Liver (tissue), 9 donors: ENCODE results near the gene FALEC. TPM values are rescaled to one million over a fixed set of nuclear protein-coding genes. Genes with fewer than 3 reads are reported as not detected.

Source experiments
- DNase-seq: peaks from one replicate; pipeline ENCODE4 v3.0.0-alpha.2; 2017; ENCODE audit warnings: low spot score
- H3K27ac ChIP-seq, 2 donors: one replicate each; pipeline ENCODE4 v1.7.0; 2013; ENCODE audit warnings: inconsistent platforms in 2 of 2, low read length in 2 of 2, control low read depth in 1 of 2, low read depth in 1 of 2, mild to moderate bottlenecking in 1 of 2
- H3K27me3 ChIP-seq, 4 donors: one replicate each; pipeline versions ENCODE4 v1.6.1 to v1.7.0; 2013; ENCODE audit warnings: low read length in 3 of 4, inconsistent platforms in 1 of 4, mild to moderate bottlenecking in 1 of 4, moderate library complexity in 1 of 4; ENCODE audit not compliant: control insufficient read depth in 4 of 4, insufficient read depth in 4 of 4
- H3K36me3 ChIP-seq, 4 donors: one replicate each; pipeline versions ENCODE4 v1.6.1 to v1.7.0; 2013; ENCODE audit warnings: low read length in 3 of 4, mild to moderate bottlenecking in 3 of 4, low read depth in 1 of 4, moderate library complexity in 1 of 4; ENCODE audit not compliant: control insufficient read depth in 4 of 4, insufficient read depth in 3 of 4
- H3K4me1 ChIP-seq, 4 donors: one replicate each; pipeline versions ENCODE4 v1.6.1 to v1.7.0; 2013; ENCODE audit warnings: low read length in 3 of 4, mild to moderate bottlenecking in 3 of 4, moderate library complexity in 1 of 4; ENCODE audit not compliant: control insufficient read depth in 4 of 4, insufficient read depth in 4 of 4
- H3K4me3 ChIP-seq, 3 donors: one replicate each; pipeline versions ENCODE4 v1.6.1 to v1.7.0; 2013; ENCODE audit warnings: low read length in 3 of 3, control low read depth in 1 of 3, low read depth in 1 of 3, mild to moderate bottlenecking in 1 of 3
- H3K9ac ChIP-seq, 2 donors: one replicate each; pipeline ENCODE4 v1.7.0; 2013; ENCODE audit warnings: low read length in 2 of 2, mild to moderate bottlenecking in 2 of 2, moderate library complexity in 2 of 2, control low read depth in 1 of 2, low read depth in 1 of 2
- H3K9me3 ChIP-seq, 4 donors: one replicate each; pipeline versions ENCODE4 v1.6.1 to v1.7.0; 2013; ENCODE audit warnings: low read length in 3 of 4; ENCODE audit not compliant: control insufficient read depth in 4 of 4
- ATF3 ChIP-seq: IDR thresholded peaks from 2 replicates; pipeline ENCODE4 v1.6.1; 2016; ENCODE audit warnings: antibody characterized with exemption
- CTCF ChIP-seq: fragments of 150-350 bp; IDR thresholded peaks from 2 replicates; pipeline ENCODE4 v1.5.1; 2017; ENCODE audit warnings: improper control_type of control experiment, low read depth, low read length; ENCODE audit not compliant: missing input control
- EGR1 ChIP-seq, 2 donors: IDR thresholded peaks; 2 replicates each; pipeline ENCODE4 v1.6.1; 2016 to 2018; ENCODE audit warnings: antibody characterized with exemption in 2 of 2, low read depth in 2 of 2
- FOXA1 ChIP-seq: IDR thresholded peaks from 2 replicates; pipeline ENCODE4 v1.6.1; 2016; ENCODE audit warnings: antibody characterized with exemption
- FOXA2 ChIP-seq: IDR thresholded peaks from 2 replicates; pipeline ENCODE4 v1.6.1; 2016; ENCODE audit warnings: antibody characterized with exemption
- GABPA ChIP-seq, 2 donors: IDR thresholded peaks in 1 of 2; conservative IDR thresholded peaks in 1 of 2; 2 replicates each; pipeline ENCODE4 v1.6.1; 2016; ENCODE audit warnings: antibody characterized with exemption in 2 of 2, mild to moderate bottlenecking in 1 of 2, moderate library complexity in 1 of 2
- HNF4A ChIP-seq, 2 donors: conservative IDR thresholded peaks; 2 replicates each; pipeline ENCODE4 v1.6.1; 2016; ENCODE audit warnings: antibody characterized with exemption in 2 of 2, mild to moderate bottlenecking in 2 of 2
- HNF4G ChIP-seq: IDR thresholded peaks from 2 replicates; pipeline ENCODE4 v1.6.1; 2016; ENCODE audit warnings: antibody characterized with exemption
- JUND ChIP-seq, 2 donors: IDR thresholded peaks; 2 replicates each; pipeline ENCODE4 v1.6.1; 2016; ENCODE audit warnings: antibody characterized with exemption in 2 of 2
- MAX ChIP-seq: IDR thresholded peaks from 2 replicates; pipeline ENCODE4 v1.6.1; 2016; ENCODE audit warnings: antibody characterized with exemption
- NR2F2 ChIP-seq: IDR thresholded peaks from 2 replicates; pipeline ENCODE4 v1.6.1; 2016; ENCODE audit warnings: antibody characterized with exemption
- RAD21 ChIP-seq, 2 donors: IDR thresholded peaks; 2 replicates each; pipeline ENCODE4 v1.6.1; 2016; ENCODE audit warnings: antibody characterized with exemption in 2 of 2, mild to moderate bottlenecking in 2 of 2
- REST ChIP-seq: IDR thresholded peaks from 2 replicates; pipeline ENCODE4 v1.6.1; 2016; ENCODE audit warnings: antibody characterized with exemption, mild to moderate bottlenecking
- RXRA ChIP-seq, 2 donors: IDR thresholded peaks; 2 replicates each; pipeline ENCODE4 v1.6.1; 2017 to 2018; ENCODE audit warnings: antibody characterized with exemption in 2 of 2, mild to moderate bottlenecking in 1 of 2
- SP1 ChIP-seq: IDR thresholded peaks from 2 replicates; pipeline ENCODE4 v1.6.1; 2018; ENCODE audit warnings: antibody characterized with exemption, mild to moderate bottlenecking
- TAF1 ChIP-seq: conservative IDR thresholded peaks from 2 replicates; pipeline ENCODE4 v1.6.1; 2016; ENCODE audit warnings: antibody characterized with exemption, mild to moderate bottlenecking
- YY1 ChIP-seq: IDR thresholded peaks from 2 replicates; pipeline ENCODE4 v1.6.1; 2016; ENCODE audit warnings: antibody characterized with exemption, mild to moderate bottlenecking
- ZBTB33 ChIP-seq: IDR thresholded peaks from 2 replicates; pipeline ENCODE4 v1.6.1; 2016; ENCODE audit warnings: antibody characterized with exemption
- WGBS: extraction: QIAGEN DNeasy Blood & Tissue Kit; methylation state at CpG from one replicate; pipeline ENCODE4 v1.1.7; 2013; 5-methylcytosine and 5-hydroxymethylcytosine counted together
- polyA plus RNA-seq, 2 donors: library from polyadenylated mRNA; stranded (reverse) in 1 of 2; unstranded in 1 of 2; fragments of 200-250 nt in 1 of 2; fragments of >200 nt in 1 of 2; fragmentation: Nextera tagmentation in 1 of 2; extraction: Ambion mirVana in 1 of 2; gene quantifications; one replicate each; pipeline versions ENCODE4 v1.2.1 to v1.2.3, GENCODE V29; 2013 to 2015
- total RNA-seq, 2 donors: library from RNA; depleted of rRNA; stranded (reverse); fragments of >200 nt; gene quantifications; one replicate each; pipeline ENCODE4 v1.2.3, GENCODE V29; 2014
- donor health status: healthy.
- donor health status: healthy.
- donor health status: healthy.
- donor health status: healthy.
- donor health status: healthy.

FALEC gene
- total and polyA plus RNA-seq, 4 donors, result not detected

GRCh38 chr1:150546294-150546937 lies 30.9 kb downstream of the FALEC start:
- no peaks in the 10 kb centered on the region for H3K9me3 ChIP-seq
- H3K27ac ChIP-seq, result no peak overlapping the region
- H3K36me3 ChIP-seq, result no peaks in the 10 kb centered on the region
- DNase-seq, result no peak
- no peak overlapping the region for H3K4me3 ChIP-seq
- peaks cover 5 to 28% (median 10%) of the 10 kb centered on the region in 4 donors for H3K4me1 ChIP-seq
- TF ChIP-seq RAD21 (IDR thresholded peaks at IDR 0.05) (no peak), GABPA (IDR thresholded peaks at IDR 0.05 in 1 of 2, conservative IDR thresholded peaks at IDR 0.05 in 1 of 2) (no peak), ATF3 (no peak), SP1 (no peak), YY1 (no peak), NR2F2 (no peak), EGR1 (IDR thresholded peaks at IDR 0.05; ENCODE audit: low read depth in 2 of 2) (no peak), FOXA1 (no peak), HNF4G (no peak), CTCF (no peak), JUND (IDR thresholded peaks at IDR 0.05) (no peak), FOXA2 (no peak), TAF1 (no peak), ZBTB33 (no peak), RXRA (IDR thresholded peaks at IDR 0.05) (no peak), REST (no peak), MAX (no peak), HNF4A (conservative IDR thresholded peaks at IDR 0.05) (no peak)
- WGBS, result 91% methylated on average over 16 of the region's 16 CpGs
- no peaks in the 10 kb centered on the region for H3K27me3 ChIP-seq
- H3K9ac ChIP-seq, result no peak overlapping the region
